ENCODE results near the gene PPP1R9A.
A peak's percentile ranks its signal among the peaks of the same experiment; 100 is the strongest.

PPP1R9A gene

DNA sequence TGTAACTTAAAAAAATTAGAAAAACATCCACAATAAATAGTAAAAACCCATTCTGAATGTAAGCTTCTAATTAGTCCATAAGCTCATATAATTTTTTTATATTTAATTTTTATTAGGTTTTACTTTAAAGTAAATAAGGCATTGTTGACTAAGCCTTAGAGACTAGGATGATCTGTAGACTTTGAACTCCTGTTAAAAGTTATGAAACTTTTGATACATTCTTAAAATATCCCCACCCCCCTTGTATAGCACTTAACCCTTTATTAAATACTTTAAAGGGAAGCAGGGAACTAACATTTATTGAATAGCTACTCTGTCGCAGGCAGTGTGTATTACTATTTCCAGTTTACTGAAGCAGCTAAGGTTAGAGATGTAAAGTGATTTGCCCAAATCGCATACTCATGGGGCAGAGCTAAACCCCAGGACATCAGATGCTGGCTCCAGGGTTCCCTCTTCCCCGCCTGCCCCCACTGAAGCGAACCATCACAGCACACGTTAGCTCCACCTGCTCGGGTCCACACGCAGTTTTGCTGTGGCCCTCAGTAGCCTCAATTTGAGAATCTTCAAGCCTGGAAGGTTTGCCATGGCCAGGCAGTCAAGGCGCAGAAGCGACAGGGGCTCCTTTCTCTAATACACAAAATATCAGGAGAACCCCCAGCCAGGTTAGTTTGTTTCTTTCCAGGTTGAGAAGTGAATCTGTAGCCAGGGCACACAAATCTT, 416.2 kb downstream of the PPP1R9A start:
- no peak for FAIRE-seq
- no peak for TF ChIP-seq POLR2A (IDR thresholded peaks at IDR 0.05; ENCODE audit: low read depth, low read length)

GRCh38 chr7:95324431-95324830, 417.0 kb downstream of the PPP1R9A start, which contains the start of gene PON1:
PON1 (minus strand) TSS chr7:95324532; CDS start chr7:95324475, 57 bp downstream.
- no peak for FAIRE-seq
- no peak for TF ChIP-seq POLR2A (IDR thresholded peaks at IDR 0.05; ENCODE audit: low read depth, low read length)
- DNase-seq (ENCODE audit: insufficient read length, low spot score): no peak

More for the DNA sequence above, 416.2 kb downstream of the PPP1R9A start:
- no peak for DNase-seq (ENCODE audit: insufficient read length, low spot score)

DNA sequence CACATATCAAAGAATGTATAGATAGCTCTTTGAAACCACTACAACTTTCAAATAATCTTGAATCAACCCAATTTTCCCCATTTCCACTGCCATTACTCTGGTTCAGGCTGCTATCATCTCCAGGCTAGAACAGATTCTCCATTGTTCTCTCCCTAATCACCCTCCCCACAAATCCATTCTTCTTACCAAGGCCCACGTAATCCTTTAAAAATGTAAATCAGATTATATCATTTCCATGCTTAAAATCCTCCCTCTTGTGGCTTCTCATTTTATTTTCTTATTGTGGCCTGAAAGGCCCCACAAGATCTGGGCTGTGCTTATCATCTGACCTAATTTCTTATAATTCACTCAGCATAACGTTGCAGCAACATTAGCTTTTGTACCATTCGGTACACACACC, 420.0 kb downstream of the PPP1R9A start:
- DNase-seq (ENCODE audit: insufficient read length, low spot score) (no peak), FAIRE-seq (no peak)
- TF ChIP-seq POLR2A (IDR thresholded peaks at IDR 0.05; ENCODE audit: low read depth, low read length): no peak

- DNase-seq (ENCODE audit: insufficient read length, low spot score) (no peak), FAIRE-seq (peak; percentile 91)
- TF ChIP-seq POLR2A (IDR thresholded peaks at IDR 0.05; ENCODE audit: low read depth, low read length): no peak
These were observed 423.0 kb downstream of the PPP1R9A start for GRCh38 chr7:95330204-95330960.

DNA sequence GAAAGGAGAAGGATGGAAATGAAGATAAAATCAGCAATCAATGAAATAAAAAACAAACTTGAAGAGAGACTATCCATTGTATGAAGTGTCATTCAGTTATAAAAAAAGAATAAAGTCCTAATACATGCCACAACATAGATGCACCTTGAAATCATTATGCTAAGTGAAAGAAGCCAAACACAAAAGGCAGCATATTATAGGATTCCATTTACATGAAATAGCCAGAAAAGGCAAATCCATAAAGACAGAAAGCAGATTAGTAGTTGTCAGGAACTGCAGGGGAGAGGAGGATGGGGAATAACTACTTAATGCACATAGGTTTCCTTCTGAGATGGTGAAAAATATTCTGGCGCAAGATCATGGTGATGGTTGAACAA, 423.6 kb downstream of the PPP1R9A start:
- DNase-seq (ENCODE audit: insufficient read length, low spot score) (no peak), FAIRE-seq (no peak)
- TF ChIP-seq POLR2A (IDR thresholded peaks at IDR 0.05; ENCODE audit: low read depth, low read length): no peak

- no peak for DNase-seq (ENCODE audit: insufficient read length, low spot score)
- TF ChIP-seq POLR2A (IDR thresholded peaks at IDR 0.05; ENCODE audit: low read depth, low read length): no peak
- no peak for FAIRE-seq
These were observed 427.1 kb downstream of the PPP1R9A start for GRCh38 chr7:95334447-95334846.

GRCh38 chr7:95335093-95335492, 427.7 kb downstream of the PPP1R9A start:
- no peak for FAIRE-seq
- DNase-seq (ENCODE audit: insufficient read length, low spot score): peak; percentile 9
- no peak for TF ChIP-seq POLR2A (IDR thresholded peaks at IDR 0.05; ENCODE audit: low read depth, low read length)

- no peak for TF ChIP-seq POLR2A (IDR thresholded peaks at IDR 0.05; ENCODE audit: low read depth, low read length)
- FAIRE-seq (no peak), DNase-seq (ENCODE audit: insufficient read length, low spot score) (no peak)
These were observed 431.4 kb downstream of the PPP1R9A start for GRCh38 chr7:95338832-95339231.

- no peak for TF ChIP-seq POLR2A (IDR thresholded peaks at IDR 0.05; ENCODE audit: low read depth, low read length)
- DNase-seq (ENCODE audit: insufficient read length, low spot score) (no peak), FAIRE-seq (no peak)
These were observed 433.1 kb downstream of the PPP1R9A start for GRCh38 chr7:95340491-95340890.

DNA sequence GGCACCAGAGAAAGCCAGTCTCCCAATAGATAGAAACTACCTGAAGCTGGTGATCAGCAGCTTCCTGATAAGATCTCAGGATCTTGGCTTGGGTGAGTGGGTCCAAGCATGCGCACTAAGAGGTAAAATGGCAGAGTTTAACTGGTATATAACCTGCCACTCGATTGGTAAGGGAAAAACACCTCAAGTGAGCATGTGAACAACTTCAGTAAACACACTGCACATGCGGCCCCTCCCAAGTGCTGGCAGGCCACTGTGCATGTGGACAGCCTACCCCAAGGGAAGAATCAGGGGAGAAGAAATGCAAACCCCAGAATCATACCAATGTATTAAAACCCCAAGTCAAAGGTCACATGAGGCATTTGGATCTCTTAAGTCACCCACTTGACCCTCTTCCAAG, 434.6 kb downstream of the PPP1R9A start:
- FAIRE-seq (no peak), DNase-seq (ENCODE audit: insufficient read length, low spot score) (no peak)
- TF ChIP-seq POLR2A (IDR thresholded peaks at IDR 0.05; ENCODE audit: low read depth, low read length): no peak

- TF ChIP-seq POLR2A (IDR thresholded peaks at IDR 0.05; ENCODE audit: low read depth, low read length): no peak
- FAIRE-seq (no peak), DNase-seq (ENCODE audit: insufficient read length, low spot score) (no peak)
These were observed 435.4 kb downstream of the PPP1R9A start for GRCh38 chr7:95342642-95343307.
